Measurements from ENCODE around the gene OSBPL9. TPM values are rescaled to one million over a fixed set of nuclear protein-coding genes. Genes with fewer than 3 reads are reported as not detected.
"Not testable (repeated sequence)": the region's sequence is repeated elsewhere in the genome, so short reads cannot be mapped to it uniquely, and the experiment has no call there.

OSBPL9 gene
- total and polyA plus RNA-seq, 2 experiments from 2014 or later: 32.2 to 37.0 TPM

DNA sequence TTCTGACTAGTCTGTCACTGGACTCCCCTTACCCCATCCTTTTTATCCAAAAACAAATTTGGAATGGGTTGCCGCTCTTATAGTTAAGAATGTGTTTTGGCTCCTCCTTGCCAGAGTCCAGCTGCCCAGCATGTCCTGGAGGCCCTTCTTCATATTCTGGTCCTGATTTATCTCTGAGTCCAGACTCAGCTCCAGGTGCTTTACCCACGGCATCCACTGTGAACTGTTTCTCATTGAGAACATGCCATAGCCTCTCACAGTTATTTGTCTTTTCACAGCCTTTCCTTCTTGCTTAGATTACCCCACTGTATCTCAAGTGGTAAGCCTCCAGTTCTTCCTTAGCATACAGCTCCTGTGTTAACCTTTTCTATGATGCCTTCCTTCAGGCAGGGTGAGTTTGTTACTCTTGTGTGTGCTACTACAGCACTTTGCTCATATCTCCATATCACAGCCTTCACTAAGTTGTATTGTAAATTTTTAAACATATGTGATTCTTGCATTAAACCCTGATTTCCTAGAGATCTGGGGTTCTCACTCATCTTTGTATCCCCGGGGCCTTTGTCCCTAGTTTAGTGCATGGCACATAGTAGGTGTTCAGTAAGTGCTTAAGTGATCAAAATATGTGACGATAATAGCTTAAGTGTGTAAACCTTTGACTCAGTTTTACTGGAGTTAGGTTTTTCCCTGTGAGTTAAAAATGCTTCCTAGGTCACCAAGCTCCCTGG lies 116.0 kb downstream of the OSBPL9 start:
- H3K27ac ChIP-seq: no peak overlapping the region
- no peaks in the 10 kb centered on the region for H3K9me3 ChIP-seq (ENCODE audit: low read depth)
- no peak overlapping the region for H3K4me2 ChIP-seq (ENCODE audit: unreplicated experiment)
- H2AFZ ChIP-seq: no peak overlapping the region
- H3K79me2 ChIP-seq (ENCODE audit: insufficient read depth): peaks cover 90% of the 10 kb centered on the region
- TF ChIP-seq EZH2phosphoT487 (IDR thresholded peaks at IDR 0.05; ENCODE audit: insufficient read depth, low read depth) (no peak), EZH2 (IDR thresholded peaks at IDR 0.05; ENCODE audit: insufficient read depth, poor library complexity, severe bottlenecking) (no peak)
- in situ Hi-C loops (cut with MboI): no loop called here
- H4K20me1 ChIP-seq (ENCODE audit: insufficient read depth): no peaks in the 10 kb centered on the region
- no peaks in the 10 kb centered on the region for H3K9me2 ChIP-seq (ENCODE audit: insufficient read depth)
- no peak overlapping the region for H3K4me3 ChIP-seq
- WGBS, 2 experiments (ENCODE audit: low coverage in 1 of 2, low lambda C conversion rate in 2 of 2, missing lambda C conversion rate in 2 of 2): 96 to 98% methylated on average over 4 of the region's 4 CpGs
- H3K36me3 ChIP-seq (ENCODE audit: low read depth): no peaks in the 10 kb centered on the region
- no peak for DNase-seq
- peaks cover 29% of the 10 kb centered on the region for H3F3A ChIP-seq (ENCODE audit: insufficient read depth)
- H3K27me3 ChIP-seq (replicated peaks; ENCODE audit: insufficient read depth): no peaks in the 10 kb centered on the region
- H3K4me1 ChIP-seq (ENCODE audit: insufficient read depth): peaks cover 41% of the 10 kb centered on the region
- H3K9ac ChIP-seq: no peak overlapping the region

DNA sequence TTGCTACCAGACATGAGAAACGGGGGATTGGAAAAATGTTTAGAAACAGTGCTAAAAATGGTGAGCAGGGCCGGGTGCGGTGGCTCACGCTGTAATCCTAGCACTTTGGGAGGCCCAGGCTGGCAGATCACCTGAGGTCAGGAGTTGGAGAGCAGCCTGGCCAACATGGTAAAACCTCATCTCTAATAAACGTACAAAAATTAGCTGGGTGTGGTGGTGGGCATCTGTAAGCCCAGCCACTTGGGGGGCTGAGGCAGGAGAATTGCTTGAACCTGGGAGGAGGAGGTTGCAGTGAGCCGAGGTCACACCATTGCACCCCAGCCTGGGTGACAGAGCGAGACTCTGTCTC lies 116.5 kb downstream of the OSBPL9 start:
- H2AFZ ChIP-seq; H4K20me1 ChIP-seq (ENCODE audit: insufficient read depth); DNase-seq; in situ Hi-C loops (cut with MboI); H3K27ac ChIP-seq; H3K4me2 ChIP-seq (ENCODE audit: unreplicated experiment); H3K36me3 ChIP-seq (ENCODE audit: low read depth); H3K9ac ChIP-seq; H3K27me3 ChIP-seq (replicated peaks; ENCODE audit: insufficient read depth); H3K4me3 ChIP-seq; H3K9me3 ChIP-seq (ENCODE audit: low read depth); H3K9me2 ChIP-seq (ENCODE audit: insufficient read depth): not testable (repeated sequence)
- Histone ChIP-seq H3K4me1 (ENCODE audit: insufficient read depth) (peaks cover 43% of the 10 kb centered on the region), H3K79me2 (ENCODE audit: insufficient read depth) (peaks cover 90% of the 10 kb centered on the region), H3F3A (ENCODE audit: insufficient read depth) (peaks cover 29% of the 10 kb centered on the region)
- 80 to 83% methylated on average over 7 of the region's 7 CpGs for WGBS, 2 experiments (ENCODE audit: low coverage in 1 of 2, low lambda C conversion rate in 2 of 2, missing lambda C conversion rate in 2 of 2)

DNA sequence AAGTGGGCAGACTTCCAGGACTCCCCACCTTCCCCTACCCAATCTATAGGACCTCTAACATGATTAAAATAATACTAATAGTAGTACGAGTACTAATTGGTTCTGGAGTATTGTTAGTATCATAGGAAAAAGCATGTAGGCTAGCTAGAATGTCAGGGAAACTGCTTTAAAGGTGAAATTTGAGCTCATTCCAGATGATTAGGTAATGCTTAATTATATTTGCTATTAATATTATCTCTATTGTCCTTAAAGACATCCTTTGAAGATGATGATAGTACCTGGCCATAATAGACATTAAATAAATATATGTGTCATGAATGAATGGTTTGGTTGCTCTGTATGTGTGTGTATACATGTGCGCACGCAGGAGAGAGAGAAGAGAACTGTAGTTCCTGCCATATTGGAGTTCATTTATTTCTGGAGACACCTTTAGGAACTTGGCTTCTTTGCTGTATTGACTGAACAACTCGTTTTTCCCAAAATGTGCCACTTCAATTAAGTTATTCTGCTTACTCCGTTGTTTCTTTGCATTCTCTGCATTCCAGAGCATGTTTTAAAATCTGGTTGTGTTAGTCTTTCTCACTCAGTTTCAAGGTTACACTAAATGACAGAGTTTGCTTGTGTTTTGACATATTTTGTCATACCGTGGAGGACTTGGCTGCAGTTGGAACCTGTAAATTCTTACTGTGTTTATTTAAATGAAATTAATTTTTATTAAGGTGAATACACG lies 117.1 kb downstream of the OSBPL9 start:
- Histone ChIP-seq H3K79me2 (ENCODE audit: insufficient read depth) (peaks cover 90% of the 10 kb centered on the region), H2AFZ (no peak overlapping the region), H3F3A (ENCODE audit: insufficient read depth) (peaks cover 29% of the 10 kb centered on the region), H3K27me3 (replicated peaks; ENCODE audit: insufficient read depth) (no peaks in the 10 kb centered on the region), H3K4me3 (no peak overlapping the region), H3K9me3 (ENCODE audit: low read depth) (no peaks in the 10 kb centered on the region), H4K20me1 (ENCODE audit: insufficient read depth) (no peaks in the 10 kb centered on the region), H3K27ac (no peak overlapping the region), H3K9ac (no peak overlapping the region), H3K9me2 (ENCODE audit: insufficient read depth) (no peaks in the 10 kb centered on the region), H3K36me3 (ENCODE audit: low read depth) (no peaks in the 10 kb centered on the region), H3K4me1 (ENCODE audit: insufficient read depth) (peaks cover 43% of the 10 kb centered on the region), H3K4me2 (ENCODE audit: unreplicated experiment) (no peak overlapping the region)
- 58 to 61% methylated on average over 7 of the region's 7 CpGs for WGBS, 2 experiments (ENCODE audit: low coverage in 1 of 2, low lambda C conversion rate in 2 of 2, missing lambda C conversion rate in 2 of 2)
- in situ Hi-C loops (cut with MboI): no loop called here
- DNase-seq: peak; percentile 10
- TF ChIP-seq EZH2 (IDR thresholded peaks at IDR 0.05; ENCODE audit: insufficient read depth, poor library complexity, severe bottlenecking) (no peak), EZH2phosphoT487 (IDR thresholded peaks at IDR 0.05; ENCODE audit: insufficient read depth, low read depth) (no peak)

DNA sequence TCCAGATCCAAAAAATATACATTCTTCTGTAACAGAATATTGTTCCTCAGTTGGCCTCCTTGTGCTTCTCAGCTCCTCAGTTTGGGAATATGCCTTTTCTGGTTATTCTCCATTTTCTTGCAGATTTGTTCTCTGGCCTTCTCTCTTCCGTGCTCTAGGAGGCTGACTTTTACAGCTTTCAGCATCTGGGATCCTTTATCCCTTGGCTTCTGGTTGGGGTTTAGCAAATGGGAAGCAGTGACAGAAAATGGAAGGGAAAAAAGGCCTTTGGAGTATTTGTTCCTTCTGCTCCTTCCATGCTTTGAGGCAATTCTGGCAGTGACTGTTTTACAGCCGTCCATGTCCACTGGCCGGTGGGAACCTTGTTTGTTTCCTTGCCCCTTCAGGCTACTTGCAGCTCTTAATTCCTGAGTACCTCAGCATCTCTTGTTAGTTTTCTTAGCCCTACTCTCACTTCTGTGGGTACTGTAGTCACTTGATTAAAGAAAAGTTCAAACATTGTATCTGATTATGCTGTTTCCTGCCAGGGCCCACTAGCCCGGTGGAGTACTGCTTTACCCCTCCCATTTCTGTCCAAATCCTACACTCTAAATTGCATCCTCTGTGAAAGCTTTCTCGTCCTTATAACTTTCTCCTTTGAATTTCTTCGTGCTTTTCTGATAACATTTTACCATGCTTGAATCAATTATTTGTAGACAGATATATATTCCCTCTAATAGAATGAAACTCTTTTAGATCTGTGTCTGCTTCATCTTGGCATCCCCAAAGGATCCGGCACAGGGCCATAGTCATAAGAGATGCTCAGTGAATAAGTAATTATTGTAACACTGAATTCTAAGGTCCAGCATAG lies 118.2 kb downstream of the OSBPL9 start:
- peak; percentile 34 for DNase-seq
- H3K9me3 ChIP-seq (ENCODE audit: low read depth): no peaks in the 10 kb centered on the region
- peaks cover 98% of the 10 kb centered on the region for H3K79me2 ChIP-seq (ENCODE audit: insufficient read depth)
- peak overlapping the region; percentile 33; the same call in 1 of the 2 replicates for H2AFZ ChIP-seq
- peak overlapping the region; percentile 35 for H3K4me2 ChIP-seq (ENCODE audit: unreplicated experiment)
- 0 out of 2 replicates have a peak overlapping the region, but pooled peaks have one; percentile 33 for H3K4me3 ChIP-seq
- TF ChIP-seq EZH2phosphoT487 (IDR thresholded peaks at IDR 0.05; ENCODE audit: insufficient read depth, low read depth) (no peak), EZH2 (IDR thresholded peaks at IDR 0.05; ENCODE audit: insufficient read depth, poor library complexity, severe bottlenecking) (no peak)
- no peaks in the 10 kb centered on the region for H3K9me2 ChIP-seq (ENCODE audit: insufficient read depth)
- no peaks in the 10 kb centered on the region for H3K27me3 ChIP-seq (replicated peaks; ENCODE audit: insufficient read depth)
- peaks cover 29% of the 10 kb centered on the region for H3F3A ChIP-seq (ENCODE audit: insufficient read depth)
- peak overlapping the region; percentile 15; the same call in 1 of the 2 replicates for H3K27ac ChIP-seq
- H3K9ac ChIP-seq: peak overlapping the region; percentile 29; the same call in 1 of the 2 replicates
- WGBS, 2 experiments (ENCODE audit: low coverage in 1 of 2, low lambda C conversion rate in 2 of 2, missing lambda C conversion rate in 2 of 2): 14 to 16% methylated on average over 7 of the region's 7 CpGs
- no peaks in the 10 kb centered on the region for H4K20me1 ChIP-seq (ENCODE audit: insufficient read depth)
- in situ Hi-C loops (cut with MboI): no loop called here
- no peaks in the 10 kb centered on the region for H3K36me3 ChIP-seq (ENCODE audit: low read depth)
- peaks cover 43% of the 10 kb centered on the region for H3K4me1 ChIP-seq (ENCODE audit: insufficient read depth)
